LNCaP clone FGC (cell line): ENCODE measurements around the gene PLGRKT.

ENCODE experiments used
- DNase-seq: peaks from one replicate; pipeline ENCODE4 v3.0.0-alpha.2; 2011; ENCODE audit warnings: low read depth
- H3K4me3 ChIP-seq: 2 replicates; pipeline ENCODE4 v1.5.1; 2011; ENCODE audit warnings: mild to moderate bottlenecking, low read depth, low read length, control low read depth
- CTCF ChIP-seq: IDR thresholded peaks from 2 replicates; pipeline ENCODE4 v1.5.1; 2012; ENCODE audit warnings: mild to moderate bottlenecking; ENCODE audit not compliant: control insufficient read depth, insufficient read depth; ENCODE audit errors: extremely low read depth

Gene PLGRKT

DNA sequence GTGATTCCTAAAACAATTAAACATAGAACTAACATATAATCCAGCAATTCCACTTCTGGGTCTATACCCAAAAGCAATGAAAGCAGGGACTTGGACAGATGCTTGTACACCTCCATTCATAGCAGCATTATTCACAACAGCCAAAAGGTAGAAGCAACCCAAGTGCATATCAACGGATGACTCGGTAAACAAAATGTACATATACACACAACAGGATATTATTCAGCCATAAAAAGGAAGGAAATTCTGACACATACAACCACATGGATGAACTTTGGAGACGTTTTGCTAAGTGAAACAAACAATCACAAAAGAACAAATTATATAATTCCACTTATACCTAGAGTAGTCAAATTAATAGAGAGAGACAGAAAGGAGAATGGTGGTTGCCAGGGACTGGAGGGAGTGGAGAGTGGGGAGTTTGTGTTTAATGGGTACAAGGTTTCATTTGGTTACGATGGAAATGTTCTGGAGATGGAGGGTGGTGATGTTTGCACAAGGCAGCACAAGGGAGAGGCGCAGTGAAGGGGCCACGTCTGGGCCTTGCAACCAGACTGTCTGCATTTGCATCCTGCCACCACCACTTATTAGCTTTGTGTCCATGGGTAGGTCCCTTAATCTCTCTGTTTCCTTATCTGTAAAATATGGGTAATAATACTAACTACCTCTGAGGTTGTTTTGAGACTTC is 61.8 kb downstream of the PLGRKT start:
- DNase-seq, result no peak
- no peak for TF ChIP-seq CTCF
- H3K4me3 ChIP-seq, result no peak overlapping the region

GRCh38 chr9:5375091-5375490 is 62.6 kb downstream of the PLGRKT start:
- TF ChIP-seq CTCF, result no peak
- H3K4me3 ChIP-seq, result no peak overlapping the region
- DNase-seq, result no peak

GRCh38 chr9:5364294-5365024 is 73.3 kb downstream of the PLGRKT start:
- H3K4me3 ChIP-seq, result no peak overlapping the region
- peak; percentile 64 for DNase-seq
- TF ChIP-seq CTCF, result no peak

DNA sequence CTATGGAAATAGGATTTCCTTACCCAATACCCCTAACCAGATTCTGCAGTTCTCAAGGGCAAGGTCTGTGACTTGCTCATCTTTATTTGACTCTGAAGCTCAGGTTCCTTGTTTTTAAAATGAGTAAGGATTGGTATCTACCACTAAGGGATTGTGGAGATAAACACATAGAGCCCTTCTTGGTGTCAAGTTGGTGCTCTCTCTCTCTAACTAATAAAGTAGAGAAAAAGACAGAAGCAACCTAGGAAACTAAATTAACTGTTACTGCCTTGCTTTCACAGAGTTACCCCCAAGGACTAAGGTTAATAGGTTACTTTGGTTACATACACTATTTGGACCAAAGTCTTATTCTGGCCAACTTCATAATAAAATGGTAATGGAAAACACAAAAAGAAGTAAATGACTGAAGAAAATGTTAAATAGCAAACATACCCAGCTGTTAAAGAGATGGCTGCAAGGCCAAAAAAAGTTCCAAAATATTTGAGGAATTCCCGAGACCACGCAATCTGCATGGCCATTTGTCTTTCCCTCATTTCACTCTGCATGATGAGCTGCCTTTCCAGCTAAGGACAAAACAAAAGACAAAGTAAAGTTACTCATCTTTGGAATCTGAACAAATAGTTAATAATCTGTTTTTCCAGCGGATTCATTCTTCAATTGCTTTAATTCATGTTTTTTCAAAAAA is 76.3 kb downstream of the PLGRKT start:
- no peak for TF ChIP-seq CTCF
- H3K4me3 ChIP-seq, result no peak overlapping the region
- no peak for DNase-seq

DNA sequence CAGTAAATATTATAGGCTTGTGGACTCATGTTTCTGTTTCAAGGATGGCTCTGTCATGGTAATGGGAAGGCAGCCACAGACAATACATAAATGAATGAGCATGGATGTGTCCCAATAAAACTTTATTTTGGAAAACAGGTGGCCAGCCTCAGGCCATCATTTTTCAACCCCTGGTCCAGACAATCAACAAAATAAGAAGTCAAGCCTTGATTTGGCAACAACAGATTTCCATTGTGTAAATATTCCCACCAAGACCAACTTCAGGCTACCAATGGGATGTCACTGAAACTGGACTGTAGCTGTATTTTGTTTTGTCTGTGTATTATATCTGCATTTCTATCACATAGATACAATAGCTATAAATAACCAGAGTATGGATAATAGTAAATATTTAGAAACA is 77.4 kb downstream of the PLGRKT start:
- TF ChIP-seq CTCF, result no peak
- DNase-seq, result peak; percentile 91
- H3K4me3 ChIP-seq, result no peak overlapping the region

DNA sequence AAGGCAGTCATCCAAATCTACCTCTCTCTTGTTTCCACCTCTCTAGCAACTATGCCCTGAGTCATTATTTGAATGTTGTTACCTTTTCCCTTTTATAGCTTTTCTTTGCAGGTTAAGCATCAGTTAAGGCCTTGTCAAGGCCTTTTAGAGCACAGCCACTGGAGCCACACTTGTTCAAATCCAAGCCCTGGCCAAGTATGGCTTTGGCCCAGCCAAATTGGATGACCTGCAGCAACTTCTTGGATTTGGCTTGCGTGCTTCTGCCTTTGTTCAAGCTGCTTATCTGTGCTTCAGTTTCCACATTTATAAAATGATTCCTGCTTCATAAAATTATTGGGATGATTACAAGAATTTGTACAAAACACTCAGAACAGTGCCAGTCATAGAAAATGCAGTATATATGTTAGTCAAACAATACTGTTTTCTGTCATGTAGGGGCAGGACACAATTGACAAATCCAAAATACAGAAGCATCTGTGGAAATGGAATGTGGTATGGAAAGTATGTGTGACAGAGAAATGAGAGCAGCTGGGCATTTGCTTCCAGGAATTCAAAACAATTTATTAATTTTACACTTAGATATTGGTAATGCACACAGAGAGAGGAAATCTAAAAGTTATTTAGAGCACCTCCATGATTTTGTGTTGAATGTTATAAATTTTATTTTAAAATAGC is 80.2 kb downstream of the PLGRKT start:
- TF ChIP-seq CTCF, result no peak
- H3K4me3 ChIP-seq, result no peak overlapping the region
- no peak for DNase-seq
